SU-DHL-6 (cell line): ENCODE results near the gene TBC1D22A.

ENCODE experiments used
- H2AFZ ChIP-seq: fragments of 200-600 bp; sonication (generic); 2 replicates; pipeline ENCODE4 v1.6.1; 2014; ENCODE audit warnings: low read depth, mild to moderate bottlenecking, moderate library complexity, mixed read lengths, antibody characterized with exemption, low read length; ENCODE audit not compliant: severe bottlenecking
- H3F3A ChIP-seq: fragments of 200-600 bp; shearing (Covaris generic); 2 replicates; pipeline ENCODE4 v1.6.0; 2016; ENCODE audit warnings: antibody characterized with exemption, mild to moderate bottlenecking; ENCODE audit not compliant: insufficient read depth
- H3K27ac ChIP-seq: fragments of 200-600 bp; sonication (generic); 2 replicates; pipeline ENCODE4 v1.5.1; 2016; ENCODE audit warnings: low read depth, mild to moderate bottlenecking, low read length, moderate library complexity, mixed read lengths
- H3K27me3 ChIP-seq: fragments of 200-600 bp; sonication (generic), shearing (Covaris generic); 2 replicates; pipeline ENCODE4 v1.6.0; 2014; ENCODE audit warnings: mild to moderate bottlenecking, low read length
- H3K36me3 ChIP-seq: fragments of 200-600 bp; sonication (generic); 2 replicates; pipeline ENCODE4 v1.6.1; 2014; ENCODE audit warnings: mild to moderate bottlenecking, low read length, mixed read lengths
- H3K4me2 ChIP-seq: fragments of 300-600, 200-600 bp; shearing (Covaris generic), sonication (generic); 2 replicates; pipeline ENCODE4 v1.6.0; 2014; ENCODE audit warnings: low read length, low read depth, mild to moderate bottlenecking; ENCODE audit not compliant: poor library complexity, severe bottlenecking
- H3K4me3 ChIP-seq: fragments of 200-600 bp; sonication (generic); 2 replicates; pipeline ENCODE4 v1.5.1; 2014; ENCODE audit warnings: antibody characterized with exemption, low read length, mild to moderate bottlenecking, mixed read lengths; ENCODE audit not compliant: insufficient read depth, poor library complexity, severe bottlenecking
- H3K79me2 ChIP-seq: fragments of 200-600 bp; sonication (generic); 2 replicates; pipeline ENCODE4 v1.6.1; 2014; ENCODE audit warnings: mild to moderate bottlenecking, low read length, moderate library complexity; ENCODE audit not compliant: insufficient read depth
- H3K9ac ChIP-seq: fragments of 200-600 bp; sonication (generic); 2 replicates; pipeline ENCODE4 v1.7.0; 2014; ENCODE audit warnings: mild to moderate bottlenecking, low read length
- H3K9me2 ChIP-seq: fragments of 200-600 bp; sonication (generic); replicated peaks from 2 replicates; pipeline ENCODE4 v1.6.1; 2014; ENCODE audit warnings: low read length; ENCODE audit not compliant: insufficient read depth
- H3K9me3 ChIP-seq: fragments of 200-600 bp; sonication (generic); 2 replicates; pipeline ENCODE4 v1.6.1; 2014; ENCODE audit warnings: low read length, mixed read lengths; ENCODE audit not compliant: insufficient read depth
- H4K20me1 ChIP-seq: fragments of 200-600 bp; sonication (generic); 2 replicates; pipeline ENCODE4 v1.6.1; 2014; ENCODE audit warnings: low read depth, mild to moderate bottlenecking, antibody characterized with exemption, low read length, moderate library complexity, mixed read lengths
- EZH2phosphoT487 ChIP-seq: fragments of 200-600 bp; sonication (generic), shearing (Covaris generic); conservative IDR thresholded peaks from 2 replicates; pipeline ENCODE4 v1.6.1; 2018; ENCODE audit warnings: mild to moderate bottlenecking, antibody characterized with exemption, low read length, moderate library complexity, mixed read lengths
- TF ChIP-seq, protein P1 (sequence below): fragments of 200-600 bp; sonication (generic); IDR thresholded peaks from one replicate; pipeline ENCODE4 v1.5.1; 2017; ENCODE audit warnings: antibody characterized with exemption, mild to moderate bottlenecking, low read length, moderate library complexity; ENCODE audit not compliant: insufficient read depth, poor library complexity, severe bottlenecking

TBC1D22A gene

DNA sequence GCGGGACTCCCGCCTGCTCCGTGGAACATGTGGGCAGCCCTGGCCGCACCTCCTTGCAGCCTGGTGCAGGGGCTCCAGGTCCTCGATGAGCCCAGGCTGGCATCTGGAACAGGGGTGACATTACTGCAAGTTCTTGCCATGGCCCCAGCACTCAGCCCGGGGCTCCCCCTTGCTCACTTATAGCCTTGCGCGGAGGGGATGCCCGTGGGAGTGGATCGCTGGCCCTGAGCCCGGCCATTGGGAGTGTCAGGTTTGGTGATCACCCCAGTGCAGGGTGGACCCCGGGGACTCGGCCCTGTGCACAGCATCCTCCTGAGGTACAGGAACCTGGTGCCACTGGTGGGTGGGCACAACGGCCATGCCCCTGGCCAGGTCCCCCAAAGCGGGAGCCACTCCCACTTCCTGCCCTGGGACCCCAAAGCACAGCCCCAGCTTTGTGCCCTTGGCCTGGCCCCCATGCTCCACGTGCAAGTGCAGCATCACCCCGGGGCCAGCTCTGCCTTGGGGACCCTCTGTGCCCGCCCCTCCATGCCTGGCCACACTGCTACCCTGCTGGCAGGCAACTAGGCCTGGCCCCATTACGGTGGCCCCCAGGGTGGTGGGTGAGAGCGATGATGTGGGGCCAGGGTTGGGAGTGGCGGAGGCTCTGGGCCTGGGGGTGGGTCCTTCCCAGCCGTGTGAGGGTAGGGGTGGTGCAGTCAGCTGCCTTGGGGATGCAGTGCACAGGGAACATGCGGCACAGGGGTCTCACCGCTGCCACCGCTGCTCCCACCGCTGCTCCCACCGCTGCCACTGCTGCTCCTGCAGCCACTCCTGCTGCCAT is 439.8 kb downstream of the TBC1D22A start:
- H2AFZ ChIP-seq: no peak overlapping the region
- H3K4me3 ChIP-seq: no peak overlapping the region
- no peaks in the 10 kb centered on the region for H4K20me1 ChIP-seq
- no peaks in the 10 kb centered on the region for H3K9me3 ChIP-seq
- H3K4me2 ChIP-seq: no peak overlapping the region
- no peak overlapping the region for H3K9ac ChIP-seq
- TF ChIP-seq EZH2phosphoT487: no peak
- TF ChIP-seq, protein P1, sequence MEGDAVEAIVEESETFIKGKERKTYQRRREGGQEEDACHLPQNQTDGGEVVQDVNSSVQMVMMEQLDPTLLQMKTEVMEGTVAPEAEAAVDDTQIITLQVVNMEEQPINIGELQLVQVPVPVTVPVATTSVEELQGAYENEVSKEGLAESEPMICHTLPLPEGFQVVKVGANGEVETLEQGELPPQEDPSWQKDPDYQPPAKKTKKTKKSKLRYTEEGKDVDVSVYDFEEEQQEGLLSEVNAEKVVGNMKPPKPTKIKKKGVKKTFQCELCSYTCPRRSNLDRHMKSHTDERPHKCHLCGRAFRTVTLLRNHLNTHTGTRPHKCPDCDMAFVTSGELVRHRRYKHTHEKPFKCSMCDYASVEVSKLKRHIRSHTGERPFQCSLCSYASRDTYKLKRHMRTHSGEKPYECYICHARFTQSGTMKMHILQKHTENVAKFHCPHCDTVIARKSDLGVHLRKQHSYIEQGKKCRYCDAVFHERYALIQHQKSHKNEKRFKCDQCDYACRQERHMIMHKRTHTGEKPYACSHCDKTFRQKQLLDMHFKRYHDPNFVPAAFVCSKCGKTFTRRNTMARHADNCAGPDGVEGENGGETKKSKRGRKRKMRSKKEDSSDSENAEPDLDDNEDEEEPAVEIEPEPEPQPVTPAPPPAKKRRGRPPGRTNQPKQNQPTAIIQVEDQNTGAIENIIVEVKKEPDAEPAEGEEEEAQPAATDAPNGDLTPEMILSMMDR: no peak
- no peaks in the 10 kb centered on the region for H3K79me2 ChIP-seq
- no peaks in the 10 kb centered on the region for H3K27me3 ChIP-seq
- no peaks in the 10 kb centered on the region for H3K36me3 ChIP-seq
- no peak overlapping the region for H3K27ac ChIP-seq
- no peaks in the 10 kb centered on the region for H3F3A ChIP-seq
- no peaks in the 10 kb centered on the region for H3K9me2 ChIP-seq

DNA sequence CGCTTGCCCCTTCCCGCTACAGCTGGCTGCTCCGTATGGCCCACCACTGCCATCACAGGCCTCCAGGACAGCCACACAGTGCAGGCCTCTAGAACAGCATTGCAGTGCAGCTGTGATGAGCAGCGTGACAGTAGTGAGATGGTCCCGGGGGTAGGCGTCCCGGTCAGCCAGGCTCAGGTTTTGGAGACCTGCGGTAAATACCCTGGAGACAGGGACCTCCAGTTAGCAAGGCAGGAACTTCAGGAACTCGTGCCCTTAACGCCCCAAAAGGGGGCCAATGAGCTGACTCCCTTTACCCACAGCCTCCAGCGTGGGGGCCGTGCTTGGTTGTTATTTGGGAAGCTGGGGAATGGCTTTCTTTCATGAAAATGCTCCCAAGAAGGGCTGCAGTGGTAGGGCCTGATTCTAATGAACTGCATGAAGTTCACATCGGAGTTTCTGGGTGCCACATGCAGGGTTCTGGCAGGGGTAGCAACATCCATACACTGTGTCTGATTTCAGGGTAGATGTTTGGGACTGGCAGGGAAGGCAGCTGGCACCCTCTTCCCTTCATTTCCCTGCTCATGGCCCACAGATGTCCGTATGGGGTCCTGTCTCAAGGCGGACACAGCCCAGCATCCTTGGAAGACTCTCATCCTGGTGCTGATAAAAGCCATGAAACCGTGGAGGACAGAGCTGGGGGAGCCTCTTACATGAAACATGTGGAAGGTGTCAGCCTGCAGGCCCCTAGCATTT is 440.5 kb downstream of the TBC1D22A start:
- no peak overlapping the region for H3K4me2 ChIP-seq
- H3K9me2 ChIP-seq: no peaks in the 10 kb centered on the region
- no peak overlapping the region for H3K4me3 ChIP-seq
- no peaks in the 10 kb centered on the region for H3K79me2 ChIP-seq
- no peak overlapping the region for H2AFZ ChIP-seq
- H3F3A ChIP-seq: no peaks in the 10 kb centered on the region
- H3K27me3 ChIP-seq: no peaks in the 10 kb centered on the region
- no peak for TF ChIP-seq EZH2phosphoT487
- TF ChIP-seq, protein P1: no peak
- no peaks in the 10 kb centered on the region for H3K9me3 ChIP-seq
- H4K20me1 ChIP-seq: no peaks in the 10 kb centered on the region
- H3K36me3 ChIP-seq: no peaks in the 10 kb centered on the region
- H3K9ac ChIP-seq: no peak overlapping the region
- H3K27ac ChIP-seq: no peak overlapping the region

DNA sequence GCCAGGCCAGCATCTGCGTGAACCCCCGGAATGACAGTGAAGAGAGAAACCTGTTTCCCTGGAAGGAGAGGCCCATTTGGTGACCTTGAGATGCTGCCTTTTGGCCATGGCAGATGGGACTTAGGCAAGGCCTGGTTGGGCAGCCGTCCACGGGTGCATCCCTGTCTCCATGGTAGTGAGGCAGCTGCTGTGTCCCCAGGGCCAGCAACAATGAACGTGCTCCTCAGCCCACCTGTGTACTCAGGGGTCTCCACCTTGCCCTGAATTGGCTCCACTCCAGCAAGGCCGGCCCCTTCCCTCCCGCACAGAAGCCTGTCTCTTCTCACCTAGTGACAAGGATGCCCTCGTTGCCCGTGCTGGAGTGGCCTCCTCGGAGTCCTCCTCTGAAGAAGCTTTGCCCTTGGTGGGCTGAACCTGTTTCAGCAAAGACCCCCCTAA is 441.1 kb downstream of the TBC1D22A start:
- Histone ChIP-seq H3K4me2 (no peak overlapping the region), H3K27me3 (no peaks in the 10 kb centered on the region), H3K9ac (no peak overlapping the region), H3K9me2 (no peaks in the 10 kb centered on the region), H3K79me2 (no peaks in the 10 kb centered on the region), H3K36me3 (no peaks in the 10 kb centered on the region), H4K20me1 (no peaks in the 10 kb centered on the region), H2AFZ (no peak overlapping the region), H3K9me3 (no peaks in the 10 kb centered on the region), H3K4me3 (no peak overlapping the region), H3K27ac (no peak overlapping the region), H3F3A (no peaks in the 10 kb centered on the region)
- TF ChIP-seq, protein P1: no peak
- TF ChIP-seq EZH2phosphoT487: no peak
